Neural cell (in vitro differentiated cells): ENCODE results near the gene C1orf122. TPM values are rescaled to one million over a fixed set of nuclear protein-coding genes. Genes with fewer than 3 reads are reported as not detected.

Source experiments
- H2AFZ ChIP-seq: fragments of 200-600, 300-800 bp; sonication (generic), shearing (Covaris generic); 2 replicates; pipeline ENCODE4 v1.6.0; 2014; ENCODE audit warnings: low read depth, mild to moderate bottlenecking, antibody characterized with exemption, low read length, moderate library complexity
- H3F3A ChIP-seq: fragments of 200-600 bp; shearing (Covaris generic); 2 replicates; pipeline ENCODE4 v1.6.1; 2016; ENCODE audit warnings: mild to moderate bottlenecking, moderate library complexity, mixed read lengths, antibody characterized with exemption, low read length; ENCODE audit not compliant: insufficient read depth, poor library complexity, severe bottlenecking
- H3K27ac ChIP-seq: fragments of 200-600, 300-800 bp; sonication (generic), shearing (Covaris generic); 2 replicates; pipeline ENCODE4 v1.5.1; 2014; ENCODE audit warnings: mild to moderate bottlenecking, low read length, moderate library complexity
- H3K27me3 ChIP-seq: fragments of 300-800, 200-600 bp; sonication (generic), shearing (Covaris generic); 2 replicates; pipeline ENCODE4 v1.6.0; 2014; ENCODE audit warnings: mild to moderate bottlenecking, low read depth, low read length, moderate library complexity; ENCODE audit not compliant: insufficient read depth
- H3K36me3 ChIP-seq: fragments of 300-800, 200-600 bp; sonication (generic), shearing (Covaris generic); 2 replicates; pipeline ENCODE4 v1.5.1; 2014; ENCODE audit warnings: mild to moderate bottlenecking, antibody characterized with exemption, low read length, moderate library complexity; ENCODE audit not compliant: insufficient read depth
- H3K4me2 ChIP-seq: fragments of 300-800, 200-600 bp; sonication (generic), shearing (Covaris generic); 2 replicates; pipeline ENCODE4 v1.6.0; 2014; ENCODE audit warnings: mild to moderate bottlenecking, low read length
- H3K4me3 ChIP-seq: fragments of 300-800, 200-600 bp; sonication (generic), shearing (Covaris generic); 2 replicates; pipeline ENCODE4 v1.5.1; 2014; ENCODE audit warnings: mild to moderate bottlenecking, low read length, moderate library complexity
- H3K79me2 ChIP-seq: fragments of 200-600 bp; shearing (Covaris generic); replicated peaks from 2 replicates; pipeline ENCODE4 v1.6.0; 2014; ENCODE audit warnings: mild to moderate bottlenecking, low read length, moderate library complexity; ENCODE audit not compliant: insufficient read depth
- H3K9ac ChIP-seq: fragments of 300-800, 200-600 bp; sonication (generic), shearing (Covaris generic); 2 replicates; pipeline ENCODE4 v1.6.1; 2016; ENCODE audit warnings: mild to moderate bottlenecking, low read length, mixed read lengths
- H3K9me2 ChIP-seq: fragments of 200-600 bp; shearing (Covaris generic); 2 replicates; pipeline ENCODE4 v1.6.1; 2016; ENCODE audit warnings: mild to moderate bottlenecking, low read length, mixed read lengths; ENCODE audit not compliant: insufficient read depth
- H3K9me3 ChIP-seq: fragments of 200-600, 300-800 bp; sonication (generic), shearing (Covaris generic); 2 replicates; pipeline ENCODE4 v1.6.1; 2016; ENCODE audit warnings: mild to moderate bottlenecking, mixed run types, low read length, moderate library complexity, mixed read lengths
- H4K20me1 ChIP-seq: fragments of 200-600 bp; shearing (Covaris generic); 2 replicates; pipeline ENCODE4 v1.6.1; 2016; ENCODE audit warnings: mild to moderate bottlenecking, mixed run types; ENCODE audit not compliant: insufficient read depth
- EP300 ChIP-seq: fragments of 450-650 bp; conservative IDR thresholded peaks from 2 replicates; pipeline ENCODE4 v1.6.1; 2014; ENCODE audit warnings: antibody characterized with exemption, mild to moderate bottlenecking, moderate library complexity; ENCODE audit not compliant: poor library complexity, severe bottlenecking
- EZH2 ChIP-seq: fragments of 200-600, 300-800 bp; shearing (Covaris generic), sonication (generic); IDR thresholded peaks from 2 replicates; pipeline ENCODE4 v1.6.1; 2014; ENCODE audit warnings: antibody characterized with exemption, low read length, borderline replicate concordance, mild to moderate bottlenecking; ENCODE audit not compliant: insufficient read depth, poor library complexity, severe bottlenecking
- MXI1 ChIP-seq: fragments of 450-650 bp; conservative IDR thresholded peaks from 2 replicates; pipeline ENCODE4 v1.6.1; 2014; ENCODE audit warnings: antibody characterized with exemption, mild to moderate bottlenecking; ENCODE audit not compliant: poor library complexity, severe bottlenecking
- POLR2AphosphoS5 ChIP-seq: IDR thresholded peaks from 2 replicates; pipeline ENCODE4 v1.6.1; 2012
- RAD21 ChIP-seq: fragments of 450-650 bp; conservative IDR thresholded peaks from 2 replicates; pipeline ENCODE4 v1.6.1; 2014; ENCODE audit warnings: antibody characterized with exemption, mild to moderate bottlenecking, moderate library complexity
- SMC3 ChIP-seq: fragments of 450-650 bp; conservative IDR thresholded peaks from 2 replicates; pipeline ENCODE4 v1.6.1; 2014; ENCODE audit warnings: antibody characterized with exemption, mild to moderate bottlenecking, moderate library complexity; ENCODE audit not compliant: poor library complexity
- TAF1 ChIP-seq: IDR thresholded peaks from 2 replicates; pipeline ENCODE4 v1.6.1; 2012; ENCODE audit warnings: low read depth
- polyA plus RNA-seq: library from polyadenylated mRNA; depleted of rRNA; stranded (reverse); fragments of >200 nt; gene quantifications from 2 replicates; pipeline ENCODE4 v1.2.3, GENCODE V29; 2014
- TF ChIP-seq, protein P1 (sequence below): IDR thresholded peaks from 2 replicates; pipeline ENCODE4 v1.6.1; 2012; ENCODE audit warnings: borderline replicate concordance
- TF ChIP-seq, protein P2 (sequence below): fragments of 450-650 bp; IDR thresholded peaks from 2 replicates; pipeline ENCODE4 v1.5.1; 2014; ENCODE audit warnings: antibody characterized with exemption, mild to moderate bottlenecking, moderate library complexity; ENCODE audit not compliant: poor library complexity, severe bottlenecking

Gene C1orf122
- polyA plus RNA-seq, 1 donor from 2014 or later = 143 TPM

DNA sequence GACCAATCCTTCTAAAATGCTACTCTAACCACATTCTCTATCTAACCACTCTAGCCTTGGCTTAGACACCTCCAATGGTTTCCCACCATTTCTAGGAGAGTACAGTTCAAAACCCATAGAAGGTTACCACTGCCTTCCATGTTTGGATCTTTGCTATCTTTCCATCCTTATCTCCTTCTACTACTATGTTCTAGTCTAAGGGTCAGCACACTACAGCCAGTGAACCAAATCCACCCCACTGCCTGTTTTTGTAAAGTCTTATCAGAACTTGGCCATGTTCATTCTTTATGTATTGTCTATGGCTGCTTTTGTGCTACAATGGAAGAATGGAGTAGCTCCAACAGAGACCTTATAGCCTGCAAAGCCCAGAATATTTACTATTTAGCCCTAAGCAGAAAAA is 45.6 kb downstream of the C1orf122 start:
- Histone ChIP-seq H2AFZ (no peak overlapping the region), H3K79me2 (peaks cover 54% of the 10 kb centered on the region), H3K27me3 (no peaks in the 10 kb centered on the region), H3K27ac (no peak overlapping the region), H3K9ac (no peak overlapping the region), H3F3A (no peaks in the 10 kb centered on the region), H3K4me3 (peak overlapping the region; percentile 39), H3K9me2 (no peaks in the 10 kb centered on the region), H3K9me3 (no peaks in the 10 kb centered on the region), H3K4me2 (no peak overlapping the region), H3K36me3 (no peaks in the 10 kb centered on the region), H4K20me1 (no peaks in the 10 kb centered on the region)
- TF ChIP-seq SMC3 (no peak), POLR2AphosphoS5 (no peak), TAF1 (no peak), EP300 (no peak), RAD21 (no peak), MXI1 (no peak), EZH2 (no peak)
- TF ChIP-seq, protein P1, sequence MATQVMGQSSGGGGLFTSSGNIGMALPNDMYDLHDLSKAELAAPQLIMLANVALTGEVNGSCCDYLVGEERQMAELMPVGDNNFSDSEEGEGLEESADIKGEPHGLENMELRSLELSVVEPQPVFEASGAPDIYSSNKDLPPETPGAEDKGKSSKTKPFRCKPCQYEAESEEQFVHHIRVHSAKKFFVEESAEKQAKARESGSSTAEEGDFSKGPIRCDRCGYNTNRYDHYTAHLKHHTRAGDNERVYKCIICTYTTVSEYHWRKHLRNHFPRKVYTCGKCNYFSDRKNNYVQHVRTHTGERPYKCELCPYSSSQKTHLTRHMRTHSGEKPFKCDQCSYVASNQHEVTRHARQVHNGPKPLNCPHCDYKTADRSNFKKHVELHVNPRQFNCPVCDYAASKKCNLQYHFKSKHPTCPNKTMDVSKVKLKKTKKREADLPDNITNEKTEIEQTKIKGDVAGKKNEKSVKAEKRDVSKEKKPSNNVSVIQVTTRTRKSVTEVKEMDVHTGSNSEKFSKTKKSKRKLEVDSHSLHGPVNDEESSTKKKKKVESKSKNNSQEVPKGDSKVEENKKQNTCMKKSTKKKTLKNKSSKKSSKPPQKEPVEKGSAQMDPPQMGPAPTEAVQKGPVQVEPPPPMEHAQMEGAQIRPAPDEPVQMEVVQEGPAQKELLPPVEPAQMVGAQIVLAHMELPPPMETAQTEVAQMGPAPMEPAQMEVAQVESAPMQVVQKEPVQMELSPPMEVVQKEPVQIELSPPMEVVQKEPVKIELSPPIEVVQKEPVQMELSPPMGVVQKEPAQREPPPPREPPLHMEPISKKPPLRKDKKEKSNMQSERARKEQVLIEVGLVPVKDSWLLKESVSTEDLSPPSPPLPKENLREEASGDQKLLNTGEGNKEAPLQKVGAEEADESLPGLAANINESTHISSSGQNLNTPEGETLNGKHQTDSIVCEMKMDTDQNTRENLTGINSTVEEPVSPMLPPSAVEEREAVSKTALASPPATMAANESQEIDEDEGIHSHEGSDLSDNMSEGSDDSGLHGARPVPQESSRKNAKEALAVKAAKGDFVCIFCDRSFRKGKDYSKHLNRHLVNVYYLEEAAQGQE = no peak
- TF ChIP-seq, protein P2, sequence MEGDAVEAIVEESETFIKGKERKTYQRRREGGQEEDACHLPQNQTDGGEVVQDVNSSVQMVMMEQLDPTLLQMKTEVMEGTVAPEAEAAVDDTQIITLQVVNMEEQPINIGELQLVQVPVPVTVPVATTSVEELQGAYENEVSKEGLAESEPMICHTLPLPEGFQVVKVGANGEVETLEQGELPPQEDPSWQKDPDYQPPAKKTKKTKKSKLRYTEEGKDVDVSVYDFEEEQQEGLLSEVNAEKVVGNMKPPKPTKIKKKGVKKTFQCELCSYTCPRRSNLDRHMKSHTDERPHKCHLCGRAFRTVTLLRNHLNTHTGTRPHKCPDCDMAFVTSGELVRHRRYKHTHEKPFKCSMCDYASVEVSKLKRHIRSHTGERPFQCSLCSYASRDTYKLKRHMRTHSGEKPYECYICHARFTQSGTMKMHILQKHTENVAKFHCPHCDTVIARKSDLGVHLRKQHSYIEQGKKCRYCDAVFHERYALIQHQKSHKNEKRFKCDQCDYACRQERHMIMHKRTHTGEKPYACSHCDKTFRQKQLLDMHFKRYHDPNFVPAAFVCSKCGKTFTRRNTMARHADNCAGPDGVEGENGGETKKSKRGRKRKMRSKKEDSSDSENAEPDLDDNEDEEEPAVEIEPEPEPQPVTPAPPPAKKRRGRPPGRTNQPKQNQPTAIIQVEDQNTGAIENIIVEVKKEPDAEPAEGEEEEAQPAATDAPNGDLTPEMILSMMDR = no peak

DNA sequence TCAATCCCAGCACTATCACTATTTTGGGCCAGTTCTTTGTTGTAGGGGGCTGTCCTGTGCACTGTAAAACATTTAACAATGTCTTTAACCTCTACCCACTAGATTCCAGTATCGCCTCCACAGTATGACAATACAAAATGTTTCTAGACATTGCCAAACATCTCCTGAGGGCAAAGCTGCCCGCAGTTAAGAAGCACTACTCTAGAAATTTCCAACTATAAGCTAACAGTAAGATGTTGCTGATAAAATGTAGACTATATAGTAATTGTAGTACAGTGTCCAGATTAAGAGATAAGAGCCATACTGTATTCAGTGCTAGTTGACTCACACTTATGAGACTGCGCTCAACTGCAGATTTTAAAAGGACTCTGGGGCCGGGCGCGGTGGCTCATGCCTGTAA is 46.8 kb downstream of the C1orf122 start:
- Histone ChIP-seq H3K9me3 (no peaks in the 10 kb centered on the region), H3K9ac (no peak overlapping the region), H3K9me2 (no peaks in the 10 kb centered on the region), H3K36me3 (no peaks in the 10 kb centered on the region), H3F3A (no peaks in the 10 kb centered on the region), H2AFZ (no peak overlapping the region), H4K20me1 (no peaks in the 10 kb centered on the region), H3K4me3 (peak overlapping the region; percentile 32), H3K79me2 (peaks cover 57% of the 10 kb centered on the region), H3K27me3 (no peaks in the 10 kb centered on the region), H3K27ac (no peak overlapping the region), H3K4me2 (no peak overlapping the region)
- TF ChIP-seq, protein P1 = no peak
- TF ChIP-seq, protein P2 = no peak
- TF ChIP-seq EZH2 (no peak), TAF1 (no peak), POLR2AphosphoS5 (no peak)
